Adrenal gland (tissue), 12 donors: ENCODE results near the gene PFKP. TPM values are rescaled to one million over a fixed set of nuclear protein-coding genes. Genes with fewer than 3 reads are reported as not detected.

Experiments used
- DNase-seq, 7 donors: peaks; one replicate each; pipeline ENCODE4 v3.0.0-alpha.2; 2019 to 2020
- H3K27ac ChIP-seq, 5 donors: fragments of 200-600 bp; sonication (generic) in 4 of 5; 1 replicate in 3 of 5; 2 replicates in 2 of 5; pipeline versions ENCODE4 v1.5.1 to v1.8.0; 2016 to 2020; ENCODE audit warnings: mild to moderate bottlenecking in 1 of 5
- H3K27me3 ChIP-seq: fragments of 200-600 bp; 2 replicates; pipeline ENCODE4 v1.8.0; 2021
- H3K36me3 ChIP-seq, 2 donors: fragments of 200-600 bp; replicated peaks in 1 of 2; 1 replicate in 1 of 2; 2 replicates in 1 of 2; pipeline versions ENCODE4 v1.5.1 to v1.8.0; 2018 to 2022
- H3K4me1 ChIP-seq, 2 donors: fragments of 200-600 bp; replicated peaks in 1 of 2; 1 replicate in 1 of 2; 2 replicates in 1 of 2; pipeline versions ENCODE4 v1.5.1 to v1.8.0; 2018 to 2021
- H3K4me3 ChIP-seq, 4 donors: fragments of 200-600 bp; sonication (generic) in 3 of 4; one replicate each; pipeline ENCODE4 v1.5.1; 2016 to 2018
- H3K9me3 ChIP-seq, 3 donors: fragments of 200-600 bp; sonication (generic) in 1 of 3; replicated peaks in 1 of 3; 1 replicate in 2 of 3; 2 replicates in 1 of 3; pipeline versions ENCODE4 v1.5.1 to v1.8.0; 2016 to 2021
- CTCF ChIP-seq, 6 experiments: fragments of 450-650 bp in 4 of 6; fragments of 200-600 bp in 2 of 6; sonication (generic) in 1 of 6; IDR thresholded peaks; 1 replicate in 5 of 6; 2 replicates in 1 of 6; pipeline versions ENCODE4 v1.5.1 to v1.8.0; 2016 to 2021; ENCODE audit warnings: antibody characterized with exemption in 6 of 6, mild to moderate bottlenecking in 2 of 6, moderate library complexity in 1 of 6
- POLR2A ChIP-seq, 2 donors: fragments of 450-650 bp; IDR thresholded peaks; one replicate each; pipeline ENCODE4 v1.6.1; 2017; ENCODE audit warnings: antibody characterized with exemption in 2 of 2, mild to moderate bottlenecking in 2 of 2, moderate library complexity in 1 of 2
- WGBS, 4 donors: extraction: QIAGEN DNeasy Blood & Tissue Kit in 2 of 4; methylation state at CpG; one replicate each; pipeline versions ENCODE4 v1.1.5 to v1.1.7; 2013 to 2017; 5-methylcytosine and 5-hydroxymethylcytosine counted together
- intact Hi-C, 2 donors: fragments of 100-400 bp; cut with DNase I; formaldehyde crosslinking; loops; one replicate each; pipeline versions ENCODE4 v1.14.1 to v1.15.0; 2022 to 2023
- polyA plus RNA-seq, 3 donors: library from polyadenylated mRNA; stranded (reverse); fragments of 200-250 nt in 2 of 3; fragments of 350-450 nt in 1 of 3; fragmentation: Illumina TruSeq in 1 of 3; extraction: RNeasy Lipid Tissue Mini Kit (QIAGEN cat#74804) in 1 of 3; gene quantifications; one replicate each; pipeline ENCODE4 v1.2.3, GENCODE V29; 2013 to 2014
- total RNA-seq, 9 donors: library from RNA; depleted of rRNA in 4 of 9; stranded (reverse); fragments of >200 nt in 4 of 9; fragments of 120-200 nt in 1 of 9; fragmentation: NEBNext Ultra II Directional in 1 of 9; extraction: Animal tissue kit (Norgen Biotek cat#: 25700) in 1 of 9; gene quantifications; one replicate each; pipeline versions ENCODE4 v1.1.0 to v1.2.4, GENCODE V29; 2013 to 2023
- donor health status: healthy with polysubstance abuse.
- donor health status: Bipolar disorder and iron deficiency.
- donor health status: DM: yes; HTN: yes; CAD: no.
- donor health status: DM: no; HTN: no; CAD: no.
- donor health status: DM: no; HTN: no; CAD: no.
- donor health status: DM: yes; HTN: yes; CAD: no.

The PFKP gene
- total and polyA plus RNA-seq, 12 donors: 4.6 to 46.6 (median 16.4) TPM

DNA sequence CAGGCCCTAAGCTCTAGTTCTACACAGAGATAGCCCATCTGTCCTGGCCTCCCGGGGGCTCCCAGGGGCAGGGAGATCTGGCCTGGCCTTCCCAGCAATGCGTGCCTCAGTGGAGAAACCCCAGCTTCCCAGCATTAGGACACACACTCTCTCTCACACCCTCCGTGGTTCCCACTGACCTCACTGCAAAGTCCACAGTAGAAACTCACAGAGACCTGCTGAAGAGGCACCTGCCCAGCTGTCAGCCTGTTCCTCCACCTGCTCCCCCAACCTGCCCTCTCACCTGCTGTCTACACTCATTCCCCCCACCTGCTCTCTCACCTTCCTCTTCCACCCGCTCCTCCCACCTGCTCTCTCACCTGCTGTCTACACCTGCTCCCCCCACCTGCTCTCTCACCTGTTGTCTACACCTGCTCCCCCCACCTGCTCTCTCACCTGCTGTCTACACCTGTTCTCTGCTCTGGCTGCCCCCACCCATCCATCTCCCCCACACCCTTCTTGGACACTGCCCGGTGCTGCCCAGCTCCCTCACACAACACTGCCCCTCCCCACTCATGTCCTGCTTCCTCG lies 21.1 kb upstream of the PFKP start:
- Histone ChIP-seq H3K4me1 (peaks cover 0 to 11% of the 10 kb centered on the region in 2 donors), H3K4me3 (no peak overlapping the region), H3K27ac (peak overlapping the region in 2 of 5 donors; percentile 24 to 65), H3K9me3 (no peaks in the 10 kb centered on the region), H3K36me3 (no peaks in the 10 kb centered on the region), H3K27me3 (no peaks in the 10 kb centered on the region)
- intact Hi-C loops: loop anchor here (5.0 to 10.0 kb wide), 3 partner anchors 111 to 211 kb away; no protein-coding TSS in a partner anchor
- TF ChIP-seq POLR2A (IDR thresholded peaks at IDR 0.05) (no peak), CTCF (IDR thresholded peaks at IDR 0.05) (no peak)
- no peak for DNase-seq
- WGBS, 4 donors: 58 to 80% (median 75%) methylated on average over 4 to 6 of the region's 6 CpGs

DNA sequence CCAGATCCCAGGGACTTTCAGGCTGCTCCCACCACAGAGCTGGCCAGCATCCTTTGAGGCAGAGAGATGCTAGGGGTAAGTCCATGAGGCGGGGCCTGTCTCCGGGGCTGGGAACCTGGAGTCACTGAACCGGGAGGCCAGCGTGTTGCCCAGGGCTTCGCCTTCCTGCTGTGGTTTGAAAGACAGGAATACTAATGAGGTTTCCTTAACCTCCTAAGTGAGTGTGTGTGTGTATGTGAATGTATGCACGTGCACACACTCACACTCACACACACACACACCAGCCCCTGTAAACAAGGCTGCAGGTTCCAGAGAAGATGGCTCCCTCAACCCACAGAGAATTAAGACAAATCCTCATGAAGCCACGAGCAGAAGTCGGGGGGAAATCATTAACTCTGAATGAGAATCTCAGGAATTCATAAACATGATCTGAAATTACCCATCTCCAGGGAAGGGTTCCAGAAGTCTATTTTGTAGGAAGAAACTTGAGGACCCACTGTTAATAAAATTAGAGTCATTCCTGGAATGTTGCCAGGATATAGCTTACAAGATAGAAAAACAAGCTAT lies 20.3 kb upstream of the PFKP start:
- DNase-seq: no peak
- no peaks in the 10 kb centered on the region for H3K36me3 ChIP-seq
- no peak overlapping the region for H3K4me3 ChIP-seq
- H3K27ac ChIP-seq: no peak overlapping the region
- intact Hi-C loops: loop anchor here (5.0 to 10.0 kb wide), 3 partner anchors 112 to 212 kb away; no protein-coding TSS in a partner anchor
- H3K4me1 ChIP-seq: peaks cover 0 to 11% of the 10 kb centered on the region in 2 donors
- H3K27me3 ChIP-seq: no peaks in the 10 kb centered on the region
- WGBS, 4 donors: 66 to 77% (median 69%) methylated on average over 6 to 8 of the region's 8 CpGs
- no peak for TF ChIP-seq POLR2A (IDR thresholded peaks at IDR 0.05)
- no peak for TF ChIP-seq CTCF (IDR thresholded peaks at IDR 0.05)
- H3K9me3 ChIP-seq: no peaks in the 10 kb centered on the region

- H3K4me1 ChIP-seq: peaks cover 0 to 11% of the 10 kb centered on the region in 2 donors
- peaks cover 1% of the 10 kb centered on the region for H3K27me3 ChIP-seq
- 82 to 89% (median 85%) methylated on average over 6 of the region's 6 CpGs for WGBS, 4 donors
- no peaks in the 10 kb centered on the region for H3K9me3 ChIP-seq
- DNase-seq: no peak
- H3K4me3 ChIP-seq: no peak overlapping the region
- H3K27ac ChIP-seq: no peak overlapping the region
- no peaks in the 10 kb centered on the region for H3K36me3 ChIP-seq
- intact Hi-C loops: loop anchor here (5.0 to 10.0 kb wide), 3 partner anchors 113 to 213 kb away; no protein-coding TSS in a partner anchor
- no peak for TF ChIP-seq POLR2A (IDR thresholded peaks at IDR 0.05)
- TF ChIP-seq CTCF (IDR thresholded peaks at IDR 0.05): no peak
Observed at GRCh38 chr10:3047596-3047995, 19.8 kb upstream of the PFKP start.

- no peaks in the 10 kb centered on the region for H3K36me3 ChIP-seq
- H3K4me3 ChIP-seq: no peak overlapping the region
- no peaks in the 10 kb centered on the region for H3K9me3 ChIP-seq
- TF ChIP-seq CTCF (IDR thresholded peaks at IDR 0.05) (no peak), POLR2A (IDR thresholded peaks at IDR 0.05) (no peak)
- intact Hi-C loops: loop anchor here (5.0 to 10.0 kb wide), 3 partner anchors 114 to 214 kb away; no protein-coding TSS in a partner anchor
- DNase-seq: no peak
- 53 to 73% (median 64%) methylated on average over 11 to 17 of the region's 17 CpGs for WGBS, 4 donors
- peaks cover 5% of the 10 kb centered on the region for H3K27me3 ChIP-seq
- no peak overlapping the region for H3K27ac ChIP-seq
- H3K4me1 ChIP-seq: peaks cover 0 to 11% of the 10 kb centered on the region in 2 donors
Observed at GRCh38 chr10:3048119-3049019, 19.0 kb upstream of the PFKP start.
